ENCODE data around the gene PNPLA6.
A peak's percentile ranks its signal among the peaks of the same experiment; 100 is the strongest.

PNPLA6 gene

DNA sequence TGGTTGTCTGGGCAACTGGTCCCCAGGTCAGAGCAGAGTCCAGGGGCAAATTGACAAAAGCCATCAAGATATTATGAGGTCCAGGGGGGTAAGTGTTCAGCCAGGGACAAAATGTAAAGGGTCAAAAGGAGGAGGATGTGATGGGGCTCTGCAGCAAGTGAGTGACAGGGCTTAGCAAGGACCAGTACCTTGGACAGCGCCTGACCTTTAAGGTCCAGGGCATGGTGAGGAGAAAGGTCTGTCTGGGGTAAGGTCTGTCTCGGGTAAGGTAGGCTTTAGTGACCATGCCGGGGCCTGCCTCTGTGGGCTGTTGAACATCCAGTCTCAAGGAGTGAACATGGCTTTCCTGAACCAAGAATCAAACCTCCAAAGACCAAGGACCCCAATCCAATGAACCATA, 25.9 kb upstream of the PNPLA6 start:
- peaks cover 9 to 17% of the 10 kb centered on the region in 2 experiments for H3K27me3 ChIP-seq (ENCODE audit: control insufficient read depth in 1 of 2, insufficient read depth in 1 of 2, low read length in 2 of 2)

GRCh38 chr19:7512400-7512851, 23.1 kb upstream of the PNPLA6 start:
- Histone ChIP-seq H3K36me3 (ENCODE audit: control insufficient read depth in 1 of 2, insufficient read depth in 2 of 2, low read depth in 1 of 2, low read length in 2 of 2) (no peaks in the 10 kb centered on the region), H3K4ac (ENCODE audit: low read depth in 1 of 2, low read length in 2 of 2) (no peak overlapping the region), H4K8ac (ENCODE audit: low read length) (peak overlapping the region; percentile 7), H3K23ac (ENCODE audit: low read length in 2 of 2) (no peak overlapping the region), H3K14ac (ENCODE audit: low read length in 2 of 2) (no peak overlapping the region), H2BK120ac (ENCODE audit: low read depth, low read length) (no peak overlapping the region), H3K4me1 (ENCODE audit: control insufficient read depth, insufficient read depth, low read depth, low read length) (peaks cover 14% of the 10 kb centered on the region), H3K27ac (ENCODE audit: low read length, poor library complexity, severe bottlenecking) (no peak overlapping the region), H2AFZ (ENCODE audit: low read depth, low read length) (no peak overlapping the region), H2BK12ac (ENCODE audit: low read length in 2 of 2) (peak overlapping the region in 1 of 2 experiments; percentile 3), H2BK5ac (ENCODE audit: low read depth, low read length, poor library complexity, severe bottlenecking) (no peak overlapping the region), H4K91ac (ENCODE audit: low read length) (no peak overlapping the region), H3K79me1 (replicated peaks; ENCODE audit: low read length, poor library complexity, severe bottlenecking) (peaks cover 10% of the 10 kb centered on the region), H3K18ac (ENCODE audit: low read depth in 1 of 2, low read length in 2 of 2) (peak overlapping the region; percentile 18 to 49), H3K9ac (ENCODE audit: low read length) (no peak overlapping the region), H2AK5ac (ENCODE audit: low read length, severe bottlenecking) (no peak overlapping the region), H3K4me3 (ENCODE audit: insufficient read depth in 1 of 2, low read depth in 1 of 2, low read length in 2 of 2) (no peak overlapping the region), H3K4me2 (ENCODE audit: low read length, poor library complexity, severe bottlenecking) (no peak overlapping the region), H3K27me3 (ENCODE audit: control insufficient read depth in 1 of 2, insufficient read depth in 1 of 2, low read length in 2 of 2) (peaks cover 0 to 8% of the 10 kb centered on the region in 2 experiments), H2BK15ac (ENCODE audit: low read depth, poor library complexity, severe bottlenecking) (no peak overlapping the region), H3K9me3 (ENCODE audit: control insufficient read depth, low read length) (no peaks in the 10 kb centered on the region)
- WGBS, result 81% methylated on average over 6 of the region's 6 CpGs
- DNase-seq, result no peak

More for the DNA sequence above, 25.9 kb upstream of the PNPLA6 start:
- no peak overlapping the region for H2BK120ac ChIP-seq (ENCODE audit: low read depth, low read length)
- no peak for DNase-seq
- no peaks in the 10 kb centered on the region for H3K79me1 ChIP-seq (replicated peaks; ENCODE audit: low read length, poor library complexity, severe bottlenecking)
- peaks cover 22% of the 10 kb centered on the region for H3K4me1 ChIP-seq (ENCODE audit: control insufficient read depth, insufficient read depth, low read depth, low read length)
- H4K8ac ChIP-seq (ENCODE audit: low read length), result no peak overlapping the region
- H3K27ac ChIP-seq (ENCODE audit: low read length, poor library complexity, severe bottlenecking), result no peak overlapping the region
- H3K9ac ChIP-seq (ENCODE audit: low read length), result no peak overlapping the region
- 50% methylated on average over 2 of the region's 3 CpGs for WGBS
- no peak overlapping the region for H3K4me3 ChIP-seq (ENCODE audit: insufficient read depth in 1 of 2, low read depth in 1 of 2, low read length in 2 of 2)
- no peak overlapping the region for H3K14ac ChIP-seq (ENCODE audit: low read length in 2 of 2)
- H4K91ac ChIP-seq (ENCODE audit: low read length), result no peak overlapping the region
- H2BK15ac ChIP-seq (ENCODE audit: low read depth, poor library complexity, severe bottlenecking), result no peak overlapping the region
- no peak overlapping the region for H3K23ac ChIP-seq (ENCODE audit: low read length in 2 of 2)
- no peak overlapping the region for H3K4me2 ChIP-seq (ENCODE audit: low read length, poor library complexity, severe bottlenecking)
- no peaks in the 10 kb centered on the region for H3K36me3 ChIP-seq (ENCODE audit: control insufficient read depth in 1 of 2, insufficient read depth in 2 of 2, low read depth in 1 of 2, low read length in 2 of 2)
- no peak overlapping the region for H2AFZ ChIP-seq (ENCODE audit: low read depth, low read length)
- no peak overlapping the region for H3K4ac ChIP-seq (ENCODE audit: low read depth in 1 of 2, low read length in 2 of 2)
- H3K9me3 ChIP-seq (ENCODE audit: control insufficient read depth, low read length), result no peaks in the 10 kb centered on the region
- no peak overlapping the region for H3K18ac ChIP-seq (ENCODE audit: low read depth in 1 of 2, low read length in 2 of 2)
- no peak overlapping the region for H2AK5ac ChIP-seq (ENCODE audit: low read length, severe bottlenecking)
- H2BK5ac ChIP-seq (ENCODE audit: low read depth, low read length, poor library complexity, severe bottlenecking), result no peak overlapping the region
- H2BK12ac ChIP-seq (ENCODE audit: low read length in 2 of 2), result no peak overlapping the region

GRCh38 chr19:7513809-7514642, 21.5 kb upstream of the PNPLA6 start:
- H3K18ac ChIP-seq (ENCODE audit: low read depth in 1 of 2, low read length in 2 of 2), result peak overlapping the region; percentile 46 to 84
- WGBS, result 91% methylated on average over 5 of the region's 5 CpGs
- no peak overlapping the region for H2AFZ ChIP-seq (ENCODE audit: low read depth, low read length)
- H3K79me1 ChIP-seq (replicated peaks; ENCODE audit: low read length, poor library complexity, severe bottlenecking), result peaks cover 18% of the 10 kb centered on the region
- H3K23ac ChIP-seq (ENCODE audit: low read length in 2 of 2), result no peak overlapping the region
- H2BK12ac ChIP-seq (ENCODE audit: low read length in 2 of 2), result peak overlapping the region; percentile 76 to 89
- H2BK5ac ChIP-seq (ENCODE audit: low read depth, low read length, poor library complexity, severe bottlenecking), result no peak overlapping the region
- peaks cover 13% of the 10 kb centered on the region for H3K4me1 ChIP-seq (ENCODE audit: control insufficient read depth, insufficient read depth, low read depth, low read length)
- H3K27me3 ChIP-seq (ENCODE audit: control insufficient read depth in 1 of 2, insufficient read depth in 1 of 2, low read length in 2 of 2), result peaks cover 0 to 8% of the 10 kb centered on the region in 2 experiments
- H3K14ac ChIP-seq (ENCODE audit: low read length in 2 of 2), result no peak overlapping the region
- H2BK120ac ChIP-seq (ENCODE audit: low read depth, low read length), result peak overlapping the region; percentile 78
- peak overlapping the region; percentile 66 for H4K91ac ChIP-seq (ENCODE audit: low read length)
- no peak overlapping the region for H3K9ac ChIP-seq (ENCODE audit: low read length)
- no peak overlapping the region for H3K4me2 ChIP-seq (ENCODE audit: low read length, poor library complexity, severe bottlenecking)
- peak overlapping the region; percentile 76 for H2BK15ac ChIP-seq (ENCODE audit: low read depth, poor library complexity, severe bottlenecking)
- H2AK5ac ChIP-seq (ENCODE audit: low read length, severe bottlenecking), result no peak overlapping the region
- no peak overlapping the region for H3K27ac ChIP-seq (ENCODE audit: low read length, poor library complexity, severe bottlenecking)
- no peaks in the 10 kb centered on the region for H3K9me3 ChIP-seq (ENCODE audit: control insufficient read depth, low read length)
- H4K8ac ChIP-seq (ENCODE audit: low read length), result peak overlapping the region; percentile 69
- no peak overlapping the region for H3K4me3 ChIP-seq (ENCODE audit: insufficient read depth in 1 of 2, low read depth in 1 of 2, low read length in 2 of 2)
- peaks cover 0 to 6% of the 10 kb centered on the region in 2 experiments for H3K36me3 ChIP-seq (ENCODE audit: control insufficient read depth in 1 of 2, insufficient read depth in 2 of 2, low read depth in 1 of 2, low read length in 2 of 2)
- no peak for DNase-seq
- peak overlapping the region; percentile 40 to 65 for H3K4ac ChIP-seq (ENCODE audit: low read depth in 1 of 2, low read length in 2 of 2)

GRCh38 chr19:7515110-7515644, 20.3 kb upstream of the PNPLA6 start:
- Histone ChIP-seq H2BK12ac (ENCODE audit: low read length in 2 of 2) (peak overlapping the region; percentile 37 to 90), H3K4me2 (ENCODE audit: low read length, poor library complexity, severe bottlenecking) (peak overlapping the region; percentile 77), H3K18ac (ENCODE audit: low read depth in 1 of 2, low read length in 2 of 2) (peak overlapping the region; percentile 95 to 100), H4K91ac (ENCODE audit: low read length) (peak overlapping the region; percentile 100), H3K9me3 (ENCODE audit: control insufficient read depth, low read length) (no peaks in the 10 kb centered on the region), H2BK120ac (ENCODE audit: low read depth, low read length) (peak overlapping the region; percentile 99), H3K4me3 (ENCODE audit: insufficient read depth in 1 of 2, low read depth in 1 of 2, low read length in 2 of 2) (peak overlapping the region in 1 of 2 experiments; percentile 82), H2AFZ (ENCODE audit: low read depth, low read length) (no peak overlapping the region), H3K36me3 (ENCODE audit: control insufficient read depth in 1 of 2, insufficient read depth in 2 of 2, low read depth in 1 of 2, low read length in 2 of 2) (peaks cover 9 to 18% of the 10 kb centered on the region in 2 experiments), H3K79me1 (replicated peaks; ENCODE audit: low read length, poor library complexity, severe bottlenecking) (peaks cover 26% of the 10 kb centered on the region), H3K9ac (ENCODE audit: low read length) (peak overlapping the region; percentile 95), H4K8ac (ENCODE audit: low read length) (peak overlapping the region; percentile 100), H2BK5ac (ENCODE audit: low read depth, low read length, poor library complexity, severe bottlenecking) (peak overlapping the region; percentile 14), H3K27ac (ENCODE audit: low read length, poor library complexity, severe bottlenecking) (no peak overlapping the region), H3K14ac (ENCODE audit: low read length in 2 of 2) (peak overlapping the region in 1 of 2 experiments; percentile 94), H3K4me1 (ENCODE audit: control insufficient read depth, insufficient read depth, low read depth, low read length) (peaks cover 13% of the 10 kb centered on the region), H3K27me3 (ENCODE audit: control insufficient read depth in 1 of 2, insufficient read depth in 1 of 2, low read length in 2 of 2) (peaks cover 0 to under 1% of the 10 kb centered on the region in 2 experiments), H3K23ac (ENCODE audit: low read length in 2 of 2) (peak overlapping the region in 1 of 2 experiments; percentile 51), H3K4ac (ENCODE audit: low read depth in 1 of 2, low read length in 2 of 2) (peak overlapping the region; percentile 100), H2AK5ac (ENCODE audit: low read length, severe bottlenecking) (peak overlapping the region; percentile 98), H2BK15ac (ENCODE audit: low read depth, poor library complexity, severe bottlenecking) (peak overlapping the region; percentile 20)
- DNase-seq, result peak; percentile 96
- WGBS, result 16% methylated on average over 12 of the region's 13 CpGs
